ENCODE results near the gene MANF.

The MANF gene

DNA sequence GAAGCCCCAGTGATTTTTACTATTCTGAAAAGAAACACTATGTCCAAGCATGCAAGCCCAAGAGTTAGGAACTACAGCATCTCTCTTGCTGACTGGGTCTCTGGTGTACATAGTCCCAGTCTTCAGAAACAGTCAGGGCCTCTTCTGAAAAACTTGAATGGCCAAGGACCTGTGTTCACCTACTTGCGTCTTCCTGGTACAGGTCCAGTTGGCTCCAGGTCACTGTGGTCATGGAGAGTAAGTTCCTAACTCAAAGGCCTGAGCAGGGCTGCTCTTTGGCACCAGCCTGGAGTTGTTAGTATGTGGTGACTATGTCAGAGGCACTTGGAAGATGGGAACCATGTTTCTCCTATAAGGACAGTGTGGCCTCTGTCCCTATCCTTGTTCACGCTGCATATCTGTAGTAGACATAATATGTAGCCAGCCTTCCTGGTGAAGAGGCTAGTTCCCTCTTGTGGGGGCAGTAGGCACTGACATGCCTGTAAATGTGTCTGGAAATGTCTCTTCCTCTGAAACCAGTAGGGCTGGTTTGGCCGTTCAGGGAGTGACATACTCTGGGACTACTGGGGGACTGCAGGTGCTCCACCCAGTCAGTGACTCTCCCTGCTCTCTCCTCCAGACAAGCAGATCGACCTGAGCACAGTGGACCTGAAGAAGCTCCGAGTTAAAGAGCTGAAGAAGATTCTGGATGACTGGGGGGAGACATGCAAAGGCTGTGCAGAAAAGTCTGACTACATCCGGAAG lies 3.4 kb downstream of the MANF start:
- no peak for TF ChIP-seq ELF4 (IDR thresholded peaks at IDR 0.05)
- no peak for TF ChIP-seq HDGF (IDR thresholded peaks at IDR 0.05; ENCODE audit: borderline replicate concordance)
- TF ChIP-seq SUZ12 (IDR thresholded peaks at IDR 0.05) = no peak
- TF ChIP-seq FOXA1 (IDR thresholded peaks at IDR 0.05) = no peak
- POLR2A ChIA-PET = interaction anchor here (0.6 to 3.1 kb wide), 3 partner anchors 111 to 772 kb away, joined by 3 to 16 read pairs (median 3); partner anchors contain the start of genes DCAF1 and MAPKAPK3
- CTCF ChIA-PET = interaction anchor here (0.6 to 1.8 kb wide), 8 partner anchors 20 to 820 kb away, joined by 3 to 7 read pairs (median 4); no protein-coding TSS in a partner anchor
- no peak for DNase-seq (ENCODE audit: extremely low spot score)

DNA sequence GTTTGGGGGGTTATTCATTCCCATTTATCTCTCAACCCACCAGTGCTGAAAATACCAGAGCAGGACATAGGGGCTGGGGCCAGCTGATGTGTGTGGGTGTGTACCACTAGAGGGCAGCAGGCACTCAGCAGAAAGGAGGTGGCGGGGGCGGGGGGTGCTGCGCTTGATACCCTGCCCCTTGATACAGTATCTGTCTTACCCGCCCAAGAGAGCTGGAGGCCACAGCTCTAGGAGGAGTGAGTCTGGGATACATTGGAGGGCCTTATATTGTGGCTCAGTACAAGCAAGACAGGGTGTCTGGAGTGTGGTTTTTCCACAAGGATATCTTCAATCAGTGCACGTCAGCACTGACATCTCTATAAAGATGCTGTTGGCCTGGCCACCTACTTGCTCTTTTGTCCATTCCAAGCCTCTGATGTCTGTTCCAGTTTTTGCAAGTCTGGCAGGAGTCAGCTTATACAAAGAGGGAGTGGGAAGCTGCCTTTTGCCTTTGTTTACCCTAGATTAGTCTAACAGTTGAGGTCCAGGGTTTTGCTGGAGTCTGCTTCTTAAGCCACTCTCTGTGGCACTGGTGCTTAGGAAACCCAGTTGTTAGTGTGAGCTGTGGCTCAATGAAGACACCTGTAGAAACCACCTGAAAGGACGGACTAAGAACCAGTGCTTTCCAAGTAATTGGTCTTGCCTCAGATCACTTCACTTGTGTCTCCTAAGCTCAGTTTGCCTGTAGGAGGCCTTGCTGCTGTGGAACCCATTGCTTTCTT lies 4.5 kb downstream of the MANF start:
- TF ChIP-seq HDGF (IDR thresholded peaks at IDR 0.05; ENCODE audit: borderline replicate concordance) (0 out of 2 replicates have a peak, but pooled peaks have one; percentile 45), NFRKB (IDR thresholded peaks at IDR 0.05) (no peak), ELF4 (IDR thresholded peaks at IDR 0.05) (no peak), LEF1 (IDR thresholded peaks at IDR 0.05; ENCODE audit: borderline replicate concordance) (no peak)
- ChIA-PET CTCF (interaction anchor here (0.5 to 1.8 kb wide), 15 partner anchors 19 to 821 kb away, joined by 3 to 7 read pairs (median 3); partner anchors contain the start of gene DOCK3), POLR2A (interaction anchor here (0.8 to 3.1 kb wide), 2 partner anchors 20 to 110 kb away, joined by 3 to 16 read pairs; partner anchors contain the start of gene DCAF1)
- DNase-seq (ENCODE audit: extremely low spot score) = peak; percentile 55

DNA sequence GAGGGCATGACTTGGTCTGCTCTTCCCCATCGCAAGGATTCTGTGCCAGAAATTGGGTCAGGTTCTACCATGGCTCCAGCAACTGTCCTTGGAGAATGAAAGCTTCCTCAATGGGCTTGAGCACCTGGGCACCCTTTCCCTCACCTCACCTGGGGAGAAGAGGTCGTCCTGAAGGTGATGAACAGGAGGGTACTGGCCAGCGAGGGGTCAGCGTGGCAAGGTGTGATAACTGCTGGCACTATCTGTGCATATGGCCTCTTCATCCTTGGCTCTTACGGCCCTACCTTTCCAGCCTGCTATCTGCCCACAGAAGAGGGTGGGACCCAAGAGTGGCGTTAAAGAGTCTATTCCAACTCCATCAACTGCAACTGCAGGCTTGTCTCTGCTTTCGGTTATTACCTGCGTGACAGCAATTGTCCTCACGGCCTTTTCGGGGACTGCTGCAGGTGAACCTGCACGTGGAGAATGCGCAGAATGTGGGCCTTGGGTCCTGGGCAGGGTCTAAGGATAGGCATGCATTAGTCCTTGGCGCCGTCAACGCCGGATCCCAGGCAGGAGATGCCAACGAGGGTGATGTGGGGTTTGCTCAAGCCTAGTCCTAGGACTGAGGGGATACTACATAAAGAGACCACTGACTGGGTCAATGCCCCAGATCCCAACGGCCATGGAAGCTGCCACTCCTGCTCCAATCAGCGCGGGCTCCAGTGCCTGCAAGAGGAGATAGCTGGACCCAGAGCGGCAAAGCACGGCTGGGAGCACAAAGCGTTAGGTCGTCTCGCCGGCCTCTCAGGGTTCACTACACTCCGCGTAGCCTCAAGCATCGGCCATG lies 5.4 kb downstream of the MANF start:
- ChIA-PET CTCF (interaction anchor here (1.0 to 1.6 kb wide), 6 partner anchors 44 to 763 kb away, joined by 3 to 4 read pairs (median 3); partner anchors contain the start of gene DOCK3), POLR2A (interaction anchor here (0.8 to 3.1 kb wide), 3 partner anchors 11 to 109 kb away, joined by 3 to 16 read pairs (median 4); partner anchors contain the start of gene DCAF1)
- TF ChIP-seq HDGF (IDR thresholded peaks at IDR 0.05; ENCODE audit: borderline replicate concordance) = no peak
- no peak for TF ChIP-seq LEF1 (IDR thresholded peaks at IDR 0.05; ENCODE audit: borderline replicate concordance)
- TF ChIP-seq SP1 (IDR thresholded peaks at IDR 0.05) = no peak
- TF ChIP-seq BHLHE40 (IDR thresholded peaks at IDR 0.05; ENCODE audit: borderline replicate concordance) = no peak
- no peak for TF ChIP-seq SUZ12 (IDR thresholded peaks at IDR 0.05)
- TF ChIP-seq CTBP1 (IDR thresholded peaks at IDR 0.05; ENCODE audit: borderline replicate concordance) = no peak
- TF ChIP-seq ZNF384 (IDR thresholded peaks at IDR 0.05) = no peak
- no peak for TF ChIP-seq NFRKB (IDR thresholded peaks at IDR 0.05)
- DNase-seq (ENCODE audit: extremely low spot score) = no peak

DNA sequence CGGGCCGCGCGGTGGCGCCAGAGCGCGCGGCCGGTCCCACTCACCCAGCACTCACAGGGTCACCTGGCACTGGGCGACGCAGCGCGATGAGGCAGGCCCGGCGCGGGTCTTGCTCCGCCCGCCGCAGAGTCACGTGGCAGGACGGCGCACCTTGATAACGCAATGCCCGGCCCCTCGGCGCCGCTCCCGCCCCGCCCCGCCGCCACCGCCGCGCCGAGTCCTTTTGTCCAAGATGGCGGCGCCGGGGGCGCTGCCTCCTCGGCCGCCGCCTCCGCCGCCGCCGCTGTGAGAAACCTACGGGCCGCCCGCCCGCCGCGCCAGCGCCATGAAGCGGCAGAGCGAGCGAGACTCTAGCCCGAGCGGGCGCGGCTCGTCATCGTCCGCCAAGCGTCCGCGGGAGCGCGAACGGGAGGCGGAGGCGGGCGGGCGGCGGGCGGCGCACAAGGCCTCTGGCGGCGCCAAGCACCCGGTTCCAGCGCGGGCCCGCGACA lies 6.0 kb downstream of the MANF start, which contains the start of gene RBM15B:
RBM15B (plus strand) TSS at position 211 of the 491 bp plus-strand sequence; CDS start at position 326, 115 bp downstream.
- ChIA-PET CTCF (interaction anchor here (1.5 kb wide), 1 partner anchor 111 kb away, joined by 3 read pairs; no protein-coding TSS in a partner anchor), POLR2A (interaction anchor here (1.0 to 3.1 kb wide), 2 partner anchors 10 to 109 kb away, joined by 4 to 16 read pairs; partner anchors contain the start of gene DCAF1)
- peak; percentile 95 for DNase-seq (ENCODE audit: extremely low spot score)
- TF ChIP-seq NFRKB (IDR thresholded peaks at IDR 0.05) (no peak), FOXA1 (IDR thresholded peaks at IDR 0.05) (no peak), ELF4 (IDR thresholded peaks at IDR 0.05) (no peak), ARNT (IDR thresholded peaks at IDR 0.05) (peak; percentile 17; the same call in 1 of the 2 replicates), ZNF384 (IDR thresholded peaks at IDR 0.05) (no peak), FOXK2 (IDR thresholded peaks at IDR 0.05) (no peak), LEF1 (IDR thresholded peaks at IDR 0.05; ENCODE audit: borderline replicate concordance) (no peak), SUZ12 (IDR thresholded peaks at IDR 0.05) (no peak), FOXM1 (IDR thresholded peaks at IDR 0.05; ENCODE audit: borderline replicate concordance) (no peak), TARDBP (IDR thresholded peaks at IDR 0.05) (no peak), HDGF (IDR thresholded peaks at IDR 0.05; ENCODE audit: borderline replicate concordance) (no peak), L3MBTL2 (conservative IDR thresholded peaks at IDR 0.05) (peak; percentile 88), CTBP1 (IDR thresholded peaks at IDR 0.05; ENCODE audit: borderline replicate concordance) (no peak), SP1 (IDR thresholded peaks at IDR 0.05) (no peak), BHLHE40 (IDR thresholded peaks at IDR 0.05; ENCODE audit: borderline replicate concordance) (no peak)
- TF ChIP-seq, protein P1, sequence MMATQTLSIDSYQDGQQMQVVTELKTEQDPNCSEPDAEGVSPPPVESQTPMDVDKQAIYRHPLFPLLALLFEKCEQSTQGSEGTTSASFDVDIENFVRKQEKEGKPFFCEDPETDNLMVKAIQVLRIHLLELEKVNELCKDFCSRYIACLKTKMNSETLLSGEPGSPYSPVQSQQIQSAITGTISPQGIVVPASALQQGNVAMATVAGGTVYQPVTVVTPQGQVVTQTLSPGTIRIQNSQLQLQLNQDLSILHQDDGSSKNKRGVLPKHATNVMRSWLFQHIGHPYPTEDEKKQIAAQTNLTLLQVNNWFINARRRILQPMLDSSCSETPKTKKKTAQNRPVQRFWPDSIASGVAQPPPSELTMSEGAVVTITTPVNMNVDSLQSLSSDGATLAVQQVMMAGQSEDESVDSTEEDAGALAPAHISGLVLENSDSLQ (IDR thresholded peaks at IDR 0.05) = no peak

DNA sequence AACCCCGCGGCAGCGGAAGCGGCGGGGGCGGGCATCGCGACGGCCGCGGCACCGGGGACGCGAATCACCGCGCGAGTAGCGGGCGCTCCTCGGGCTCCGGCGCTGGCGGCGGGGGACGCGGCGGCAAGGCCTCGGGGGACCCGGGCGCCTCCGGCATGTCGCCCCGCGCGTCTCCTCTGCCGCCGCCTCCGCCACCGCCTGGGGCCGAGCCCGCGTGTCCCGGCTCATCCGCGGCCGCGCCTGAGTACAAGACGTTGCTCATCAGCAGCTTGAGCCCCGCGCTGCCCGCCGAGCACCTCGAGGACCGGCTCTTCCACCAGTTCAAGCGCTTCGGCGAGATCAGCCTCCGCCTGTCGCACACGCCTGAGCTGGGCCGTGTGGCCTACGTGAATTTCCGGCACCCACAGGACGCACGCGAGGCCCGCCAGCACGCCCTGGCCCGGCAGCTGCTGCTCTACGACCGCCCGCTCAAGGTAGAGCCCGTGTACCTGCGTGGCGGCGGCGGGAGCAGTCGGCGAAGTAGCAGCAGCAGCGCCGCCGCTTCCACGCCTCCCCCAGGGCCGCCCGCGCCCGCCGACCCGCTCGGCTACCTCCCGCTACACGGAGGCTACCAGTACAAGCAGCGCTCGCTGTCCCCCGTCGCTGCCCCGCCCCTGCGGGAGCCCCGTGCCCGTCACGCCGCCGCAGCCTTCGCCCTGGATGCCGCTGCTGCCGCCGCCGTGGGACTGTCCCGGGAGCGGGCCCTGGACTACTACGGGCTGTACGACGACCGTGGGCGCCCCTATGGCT lies 6.7 kb downstream of the MANF start:
- POLR2A ChIA-PET = interaction anchor here (3.1 kb wide), 1 partner anchor 108 kb away, joined by 16 read pairs; the partner anchor contains the start of gene DCAF1
- DNase-seq (ENCODE audit: extremely low spot score) = peak; percentile 16
- CTCF ChIA-PET = no interaction called here

More for the DNA sequence above, 6.7 kb downstream of the MANF start:
- TF ChIP-seq L3MBTL2 (conservative IDR thresholded peaks at IDR 0.05) (peak; percentile 77), NFRKB (IDR thresholded peaks at IDR 0.05) (no peak), FOXA1 (IDR thresholded peaks at IDR 0.05) (no peak), FOXK2 (IDR thresholded peaks at IDR 0.05) (no peak), BHLHE40 (IDR thresholded peaks at IDR 0.05; ENCODE audit: borderline replicate concordance) (no peak), LEF1 (IDR thresholded peaks at IDR 0.05; ENCODE audit: borderline replicate concordance) (no peak), SP1 (IDR thresholded peaks at IDR 0.05) (no peak), HDGF (IDR thresholded peaks at IDR 0.05; ENCODE audit: borderline replicate concordance) (no peak)

All from HEK293T (cell line).